Loucy (cell line): ENCODE results near the gene KCTD12.

Experiments
- H2AFZ ChIP-seq: fragments of 200-600 bp; sonication (generic); 2 replicates; pipeline ENCODE4 v1.6.0; 2016; ENCODE audit warnings: antibody characterized with exemption, mild to moderate bottlenecking, low read length, moderate library complexity
- H3F3A ChIP-seq: fragments of 200-600 bp; 2 replicates; pipeline ENCODE4 v1.6.0; 2016; ENCODE audit warnings: antibody characterized with exemption, low read depth, mild to moderate bottlenecking
- H3K27me3 ChIP-seq: fragments of 200-600 bp; sonication (generic); 2 replicates; pipeline ENCODE4 v1.6.1; 2014; ENCODE audit warnings: low read length, mild to moderate bottlenecking; ENCODE audit not compliant: insufficient read depth, poor library complexity, severe bottlenecking
- H3K36me3 ChIP-seq: fragments of 200-600 bp; sonication (generic); 2 replicates; pipeline ENCODE4 v1.6.1; 2016; ENCODE audit warnings: low read length; ENCODE audit not compliant: insufficient read depth
- H3K4me1 ChIP-seq: fragments of 200-600 bp; sonication (generic); 2 replicates; pipeline ENCODE4 v1.5.1; 2014; ENCODE audit warnings: low read length, mild to moderate bottlenecking; ENCODE audit not compliant: insufficient read depth, poor library complexity, severe bottlenecking
- H3K4me2 ChIP-seq: fragments of 200-600 bp; sonication (generic); 2 replicates; pipeline ENCODE4 v1.6.0; 2014; ENCODE audit warnings: antibody characterized with exemption, low read length, low read depth, mild to moderate bottlenecking; ENCODE audit not compliant: poor library complexity, severe bottlenecking
- H3K4me3 ChIP-seq: fragments of 200-600 bp; sonication (generic); 2 replicates; pipeline ENCODE4 v1.5.1; 2014; ENCODE audit warnings: low read length, mild to moderate bottlenecking, mixed read lengths; ENCODE audit not compliant: poor library complexity, severe bottlenecking
- H3K79me2 ChIP-seq: fragments of 200-600 bp; sonication (generic); 2 replicates; pipeline ENCODE4 v1.6.1; 2014; ENCODE audit warnings: low read length; ENCODE audit not compliant: insufficient read depth
- H3K9ac ChIP-seq: fragments of 200-600 bp; sonication (generic); 2 replicates; pipeline ENCODE4 v1.6.0; 2014; ENCODE audit warnings: mild to moderate bottlenecking, low read depth, low read length, moderate library complexity; ENCODE audit not compliant: poor library complexity, severe bottlenecking
- H3K9me2 ChIP-seq: fragments of 200-600 bp; sonication (generic); replicated peaks from 2 replicates; pipeline ENCODE4 v1.6.1; 2016; ENCODE audit warnings: low read depth, low read length, mixed read lengths
- H3K9me3 ChIP-seq: fragments of 200-600 bp; sonication (generic); 2 replicates; pipeline ENCODE4 v1.6.1; 2014; ENCODE audit warnings: mild to moderate bottlenecking, antibody characterized with exemption, low read length, low read depth; ENCODE audit not compliant: insufficient read depth
- H4K20me1 ChIP-seq: fragments of 200-600 bp; sonication (generic); 2 replicates; pipeline ENCODE4 v1.6.0; 2014; ENCODE audit warnings: antibody characterized with exemption, low read length, mild to moderate bottlenecking; ENCODE audit not compliant: insufficient read depth, poor library complexity, severe bottlenecking
- CTCF ChIP-seq: fragments of 200-600 bp; sonication (generic); conservative IDR thresholded peaks from 2 replicates; pipeline ENCODE4 v1.5.1; 2014; ENCODE audit warnings: mild to moderate bottlenecking, antibody characterized with exemption, low read length
- EZH2phosphoT487 ChIP-seq: fragments of 200-600 bp; IDR thresholded peaks from 2 replicates; pipeline ENCODE4 v1.6.1; 2018; ENCODE audit warnings: antibody characterized with exemption, mild to moderate bottlenecking, moderate library complexity, borderline replicate concordance

KCTD12 gene

GRCh38 chr13:76853921-76854608 lies 32.1 kb downstream of the KCTD12 start:
- no peaks in the 10 kb centered on the region for H3K36me3 ChIP-seq
- H3K27me3 ChIP-seq = no peaks in the 10 kb centered on the region
- H3K9me3 ChIP-seq = no peaks in the 10 kb centered on the region
- H2AFZ ChIP-seq = no peak overlapping the region
- H3F3A ChIP-seq = no peaks in the 10 kb centered on the region
- no peaks in the 10 kb centered on the region for H4K20me1 ChIP-seq
- no peak overlapping the region for H3K4me3 ChIP-seq
- no peak overlapping the region for H3K4me2 ChIP-seq
- no peak overlapping the region for H3K9ac ChIP-seq
- no peaks in the 10 kb centered on the region for H3K4me1 ChIP-seq
- H3K9me2 ChIP-seq = no peaks in the 10 kb centered on the region
- TF ChIP-seq EZH2phosphoT487 (no peak), CTCF (no peak)
- no peaks in the 10 kb centered on the region for H3K79me2 ChIP-seq

- H3F3A ChIP-seq = no peaks in the 10 kb centered on the region
- H3K9me2 ChIP-seq = no peaks in the 10 kb centered on the region
Observed at GRCh38 chr13:76853481-76853880, 32.7 kb downstream of the KCTD12 start.

GRCh38 chr13:76852986-76853385 lies 33.2 kb downstream of the KCTD12 start:
- Histone ChIP-seq H2AFZ (no peak overlapping the region), H3K4me3 (no peak overlapping the region), H3F3A (no peaks in the 10 kb centered on the region), H3K79me2 (no peaks in the 10 kb centered on the region), H3K4me1 (no peaks in the 10 kb centered on the region), H3K36me3 (no peaks in the 10 kb centered on the region), H4K20me1 (no peaks in the 10 kb centered on the region), H3K9ac (no peak overlapping the region), H3K9me3 (no peaks in the 10 kb centered on the region), H3K27me3 (no peaks in the 10 kb centered on the region), H3K9me2 (no peaks in the 10 kb centered on the region), H3K4me2 (no peak overlapping the region)
- TF ChIP-seq CTCF (no peak), EZH2phosphoT487 (no peak)

More at GRCh38 chr13:76853481-76853880, 32.7 kb downstream of the KCTD12 start:
- Histone ChIP-seq H3K4me1 (no peaks in the 10 kb centered on the region), H3K9me3 (no peaks in the 10 kb centered on the region), H3K27me3 (no peaks in the 10 kb centered on the region), H3K79me2 (no peaks in the 10 kb centered on the region), H3K4me3 (no peak overlapping the region), H3K4me2 (no peak overlapping the region), H4K20me1 (no peaks in the 10 kb centered on the region), H3K9ac (no peak overlapping the region), H2AFZ (no peak overlapping the region), H3K36me3 (no peaks in the 10 kb centered on the region)
- TF ChIP-seq EZH2phosphoT487 = no peak
- TF ChIP-seq CTCF = no peak
